ENCODE measurements around the gene DTHD1.

Gene DTHD1

DNA sequence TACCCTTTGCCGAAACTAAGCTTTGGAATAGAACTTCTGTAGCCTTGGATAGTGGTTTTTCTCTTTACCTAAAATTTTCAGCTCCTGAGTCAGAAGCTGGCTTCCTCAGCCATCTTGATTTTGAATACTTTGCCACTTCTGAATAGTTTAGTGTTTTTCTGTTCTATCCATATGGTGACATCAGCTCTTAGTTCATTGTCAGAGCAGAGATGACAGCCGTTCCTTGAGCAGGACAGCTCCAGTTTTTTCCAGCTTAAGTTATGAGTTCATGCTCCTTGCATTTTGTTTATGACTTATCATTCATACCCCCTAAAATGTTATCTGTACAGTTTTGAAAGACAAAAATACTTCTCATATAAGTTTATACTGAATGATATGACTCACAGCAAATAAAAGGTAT is 47.8 kb downstream of the DTHD1 start:
- no peak for DNase-seq (ENCODE audit: low read depth)
- H3K4me3 ChIP-seq (ENCODE audit: low read depth, low read length), result no peak overlapping the region

DNA sequence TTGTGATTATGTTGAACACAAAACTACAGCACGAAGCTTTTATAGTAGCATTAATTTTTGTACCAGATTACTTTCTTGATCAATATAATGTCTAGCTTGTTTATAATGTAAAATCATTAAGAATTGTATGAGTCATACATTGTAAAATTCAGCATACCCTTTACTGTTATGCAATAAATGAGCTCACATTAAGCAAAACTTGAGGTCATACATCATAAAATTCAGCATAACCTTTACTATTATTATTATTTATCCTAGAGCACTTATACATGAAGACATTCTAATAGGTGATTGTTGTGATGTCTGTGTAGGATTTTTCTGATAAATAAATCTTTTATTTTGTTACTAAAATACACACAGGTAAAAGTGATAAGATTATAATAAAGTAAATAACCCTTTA is 49.4 kb downstream of the DTHD1 start:
- TF ChIP-seq, protein P1, sequence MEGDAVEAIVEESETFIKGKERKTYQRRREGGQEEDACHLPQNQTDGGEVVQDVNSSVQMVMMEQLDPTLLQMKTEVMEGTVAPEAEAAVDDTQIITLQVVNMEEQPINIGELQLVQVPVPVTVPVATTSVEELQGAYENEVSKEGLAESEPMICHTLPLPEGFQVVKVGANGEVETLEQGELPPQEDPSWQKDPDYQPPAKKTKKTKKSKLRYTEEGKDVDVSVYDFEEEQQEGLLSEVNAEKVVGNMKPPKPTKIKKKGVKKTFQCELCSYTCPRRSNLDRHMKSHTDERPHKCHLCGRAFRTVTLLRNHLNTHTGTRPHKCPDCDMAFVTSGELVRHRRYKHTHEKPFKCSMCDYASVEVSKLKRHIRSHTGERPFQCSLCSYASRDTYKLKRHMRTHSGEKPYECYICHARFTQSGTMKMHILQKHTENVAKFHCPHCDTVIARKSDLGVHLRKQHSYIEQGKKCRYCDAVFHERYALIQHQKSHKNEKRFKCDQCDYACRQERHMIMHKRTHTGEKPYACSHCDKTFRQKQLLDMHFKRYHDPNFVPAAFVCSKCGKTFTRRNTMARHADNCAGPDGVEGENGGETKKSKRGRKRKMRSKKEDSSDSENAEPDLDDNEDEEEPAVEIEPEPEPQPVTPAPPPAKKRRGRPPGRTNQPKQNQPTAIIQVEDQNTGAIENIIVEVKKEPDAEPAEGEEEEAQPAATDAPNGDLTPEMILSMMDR (IDR thresholded peaks at IDR 0.05; ENCODE audit: low read depth, low read length, missing control alignments), result no peak
- no peak overlapping the region for H3K4me3 ChIP-seq (ENCODE audit: low read depth, low read length)
- DNase-seq (ENCODE audit: low read depth), result no peak

More for the DNA sequence above, 47.8 kb downstream of the DTHD1 start:
- TF ChIP-seq, protein P1 (IDR thresholded peaks at IDR 0.05; ENCODE audit: low read depth, low read length, missing control alignments), result no peak

DNA sequence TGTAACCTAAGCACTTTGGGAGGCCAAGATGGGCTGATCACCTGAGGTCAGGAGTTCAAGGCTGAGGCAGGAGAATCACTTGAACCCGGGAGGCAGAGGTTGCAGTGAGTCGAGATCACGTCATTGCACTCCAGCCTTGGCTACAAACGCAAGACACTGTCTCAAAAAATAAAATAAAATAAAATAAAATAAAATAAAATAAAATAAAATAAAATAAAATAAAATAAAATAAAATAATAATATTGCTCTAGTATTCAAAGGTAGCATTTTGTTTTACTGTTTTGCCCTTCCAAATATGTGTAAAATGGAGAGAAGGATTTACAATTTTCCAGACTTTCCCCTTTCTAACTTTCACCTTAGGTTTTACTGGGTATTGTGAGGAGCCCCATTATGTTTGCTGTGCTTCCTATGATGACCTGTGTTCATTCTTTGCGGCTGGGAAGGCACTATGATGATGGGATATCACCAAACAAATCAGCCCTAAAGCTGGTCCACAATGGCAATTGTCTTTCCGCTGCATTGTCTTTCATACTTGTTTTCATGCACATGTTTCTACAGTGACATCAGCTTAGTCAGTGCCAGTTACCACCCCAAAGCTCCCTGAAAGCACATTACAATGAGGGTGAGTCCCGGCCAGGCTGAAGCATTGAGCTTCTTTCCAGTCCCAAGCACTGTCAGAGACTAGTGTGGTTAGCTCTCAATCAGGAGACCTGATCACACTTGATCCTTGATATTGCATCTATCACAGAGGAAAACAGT is 50.8 kb downstream of the DTHD1 start:
- TF ChIP-seq, protein P1 (IDR thresholded peaks at IDR 0.05; ENCODE audit: low read depth, low read length, missing control alignments), result no peak
- H3K4me3 ChIP-seq (ENCODE audit: low read depth, low read length), result no peak overlapping the region
- DNase-seq (ENCODE audit: low read depth), result peak; percentile 58

- peak; percentile 73 for DNase-seq (ENCODE audit: low read depth)
- no peak overlapping the region for H3K4me3 ChIP-seq (ENCODE audit: low read depth, low read length)
- TF ChIP-seq, protein P1 (IDR thresholded peaks at IDR 0.05; ENCODE audit: low read depth, low read length, missing control alignments), result no peak
Observed at GRCh38 chr4:36332782-36333131, 51.3 kb downstream of the DTHD1 start.

- H3K4me3 ChIP-seq (ENCODE audit: low read depth, low read length), result no peak overlapping the region
- TF ChIP-seq, protein P1 (IDR thresholded peaks at IDR 0.05; ENCODE audit: low read depth, low read length, missing control alignments), result no peak
- no peak for DNase-seq (ENCODE audit: low read depth)
Observed at GRCh38 chr4:36333303-36333877, 52.0 kb downstream of the DTHD1 start.

- no peak for DNase-seq (ENCODE audit: low read depth)
- H3K4me3 ChIP-seq (ENCODE audit: low read depth, low read length), result no peak overlapping the region
- TF ChIP-seq, protein P1 (IDR thresholded peaks at IDR 0.05; ENCODE audit: low read depth, low read length, missing control alignments), result no peak
Observed at GRCh38 chr4:36337665-36338185, 56.3 kb downstream of the DTHD1 start.

All from GM12864 (cell line).